ENCODE data around the gene UQCRQ. TPM values are rescaled to one million over a fixed set of nuclear protein-coding genes. Genes with fewer than 3 reads are reported as not detected.
A peak's percentile ranks its signal among the peaks of the same experiment; 100 is the strongest.

The UQCRQ gene
- total and polyA plus RNA-seq, 2 of the 13 experiments (the other 11 are each of a cell fraction or from before 2014, with no cell fraction given) = 257 to 575 TPM

DNA sequence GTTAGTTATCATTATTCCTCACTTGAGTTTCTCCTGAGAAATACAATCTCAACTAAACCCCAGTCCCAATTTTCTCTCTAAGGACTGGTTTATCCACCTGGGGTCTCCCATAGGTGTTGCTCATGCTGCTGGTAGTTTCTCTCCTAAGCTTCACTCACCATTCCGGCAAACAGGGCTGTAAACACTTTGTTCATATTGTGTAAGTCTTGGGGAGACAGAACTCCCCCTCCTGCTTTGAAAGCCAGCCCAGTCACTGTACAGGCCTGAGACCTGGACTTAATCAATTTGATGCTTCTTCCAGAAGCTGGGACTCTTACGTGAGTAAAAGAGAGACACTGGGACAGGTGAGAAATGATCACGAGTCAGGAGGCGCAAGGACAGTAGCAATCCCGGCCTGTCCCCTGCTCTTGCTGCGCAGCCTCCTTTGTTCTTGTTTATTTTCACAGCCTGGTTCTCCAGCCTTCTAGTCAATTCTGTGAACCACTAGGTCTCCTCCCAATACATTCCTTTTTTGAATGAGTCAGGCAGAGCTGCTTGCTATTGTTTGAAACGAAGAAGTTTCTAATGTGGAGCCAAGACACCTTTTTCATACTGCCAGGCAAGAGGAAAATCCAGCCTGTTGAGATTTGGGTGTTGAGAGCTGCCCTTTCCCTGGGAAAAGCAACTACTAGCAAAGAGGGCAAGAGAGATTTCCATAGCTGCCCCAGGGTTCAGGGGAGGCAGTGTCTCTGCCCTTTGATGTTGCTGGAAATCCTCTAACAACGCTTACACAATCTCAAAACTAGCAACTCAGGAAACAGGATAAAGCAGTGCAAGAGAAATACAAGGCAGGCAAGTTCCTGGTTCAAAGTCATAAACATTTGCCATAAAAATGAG, 26.8 kb upstream of the UQCRQ start (continued):
- TF ChIP-seq MLXIP (CRISPR knock-in tag; IDR thresholded peaks at IDR 0.05; ENCODE audit: borderline replicate concordance) (no peak), ZBTB7A (CRISPR knock-in tag; IDR thresholded peaks at IDR 0.05) (no peak), KAT8 (CRISPR knock-in tag; IDR thresholded peaks at IDR 0.05) (peak; percentile 79), REPIN1 (CRISPR knock-in tag; IDR thresholded peaks at IDR 0.05; ENCODE audit: borderline replicate concordance, low read depth) (peak; percentile 52; the same call in 1 of the 2 replicates), NONO (IDR thresholded peaks at IDR 0.05) (no peak), NONO (CRISPR knock-in tag; conservative IDR thresholded peaks at IDR 0.05) (0 out of 2 replicates have a peak, but pooled peaks have one; percentile 29), ZNF234 (CRISPR knock-in tag; conservative IDR thresholded peaks at IDR 0.05) (no peak), KDM6A (CRISPR knock-in tag; IDR thresholded peaks at IDR 0.05; ENCODE audit: low read depth) (peak; percentile 86), ZNF770 (CRISPR knock-in tag; IDR thresholded peaks at IDR 0.05) (0 out of 2 replicates have a peak, but pooled peaks have one; percentile 40), ZMYM4 (CRISPR knock-in tag; IDR thresholded peaks at IDR 0.05) (0 out of 2 replicates have a peak, but pooled peaks have one; percentile 45), ZNF142 (CRISPR knock-in tag; IDR thresholded peaks at IDR 0.05) (0 out of 2 replicates have a peak, but pooled peaks have one; percentile 6), ADNP (CRISPR knock-in tag; IDR thresholded peaks at IDR 0.05) (no peak), ZNF567 (CRISPR knock-in tag; IDR thresholded peaks at IDR 0.05; ENCODE audit: borderline replicate concordance) (peak; percentile 51; the same call in 1 of the 2 replicates), PITX1 (CRISPR knock-in tag; IDR thresholded peaks at IDR 0.05) (peak; percentile 68)
- TF ChIP-seq, protein P1, sequence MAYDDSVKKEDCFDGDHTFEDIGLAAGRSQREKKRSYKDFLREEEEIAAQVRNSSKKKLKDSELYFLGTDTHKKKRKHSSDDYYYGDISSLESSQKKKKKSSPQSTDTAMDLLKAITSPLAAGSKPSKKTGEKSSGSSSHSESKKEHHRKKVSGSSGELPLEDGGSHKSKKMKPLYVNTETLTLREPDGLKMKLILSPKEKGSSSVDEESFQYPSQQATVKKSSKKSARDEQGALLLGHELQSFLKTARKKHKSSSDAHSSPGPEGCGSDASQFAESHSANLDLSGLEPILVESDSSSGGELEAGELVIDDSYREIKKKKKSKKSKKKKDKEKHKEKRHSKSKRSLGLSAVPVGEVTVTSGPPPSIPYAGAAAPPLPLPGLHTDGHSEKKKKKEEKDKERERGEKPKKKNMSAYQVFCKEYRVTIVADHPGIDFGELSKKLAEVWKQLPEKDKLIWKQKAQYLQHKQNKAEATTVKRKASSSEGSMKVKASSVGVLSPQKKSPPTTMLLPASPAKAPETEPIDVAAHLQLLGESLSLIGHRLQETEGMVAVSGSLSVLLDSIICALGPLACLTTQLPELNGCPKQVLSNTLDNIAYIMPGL (CRISPR knock-in tag; IDR thresholded peaks at IDR 0.05; ENCODE audit: borderline replicate concordance in 1 of 2, low read depth in 1 of 2) = peak in 1 of 2 experiments; percentile 20; a peak in 1 of 4 replicates
